PC-9 (cell line): ENCODE measurements around the gene VIP. TPM values are rescaled to one million over a fixed set of nuclear protein-coding genes. Genes with fewer than 3 reads are reported as not detected.

Experiments used
- BruUV-seq: library from RNA; stranded (reverse); fragments of 400-500 nt; replicated peaks from 2 replicates; lab custom pipeline; 2021; lab: Mats Ljungman, UMichigan
- CTCF ChIA-PET: fragments of 300-600 bp; sonication (Branson Sonifier 250); formaldehyde crosslinking; loops from one replicate; lab custom pipeline; 2022; ENCODE audit warnings: antibody characterized with exemption; lab: Charles Lee
- POLR2A ChIA-PET: fragments of 300-600 bp; sonication (Branson Sonifier 250); formaldehyde crosslinking; loops from one replicate; lab custom pipeline; 2022; ENCODE audit warnings: antibody characterized with exemption; ENCODE audit not compliant: unreplicated experiment; lab: Charles Lee
- DNase-seq, 2 experiments: peaks; one replicate each; pipeline versions ENCODE4 v3.0.0 to v3.0.0-alpha.2; 2015 to 2022; ENCODE audit warnings: mixed read lengths in 1 of 2
- H2AFZ ChIP-seq: fragments of 200-600 bp; sonication (generic); 2 replicates; pipeline ENCODE4 v1.8.1; 2017; ENCODE audit warnings: antibody characterized with exemption
- H3F3A ChIP-seq: fragments of 200-600 bp; sonication (generic); 2 replicates; pipeline ENCODE4 v1.8.1; 2017; ENCODE audit warnings: antibody characterized with exemption, mild to moderate bottlenecking, low read depth; ENCODE audit not compliant: insufficient read depth
- H3K27ac ChIP-seq: fragments of 200-600 bp; sonication (generic); 2 replicates; pipeline ENCODE4 v1.6.1; 2016; ENCODE audit warnings: mixed run types
- H3K27me3 ChIP-seq: fragments of 200-600 bp; sonication (generic); 2 replicates; pipeline ENCODE4 v1.6.1; 2016; ENCODE audit warnings: low read depth, mixed run types; ENCODE audit not compliant: insufficient read depth
- H3K36me3 ChIP-seq: fragments of 200-600 bp; sonication (generic); 2 replicates; pipeline ENCODE4 v1.6.1; 2016; ENCODE audit warnings: low read depth, mixed run types
- H3K4me1 ChIP-seq: fragments of 200-600 bp; sonication (generic); replicated peaks from 2 replicates; pipeline ENCODE4 v1.6.1; 2016; ENCODE audit warnings: mixed run types; ENCODE audit not compliant: insufficient read depth
- H3K4me2 ChIP-seq: fragments of 200-600 bp; sonication (generic); 2 replicates; pipeline ENCODE4 v1.6.1; 2017; ENCODE audit warnings: mixed run types
- H3K4me3 ChIP-seq: fragments of 200-600 bp; sonication (generic); 2 replicates; pipeline ENCODE4 v1.6.1; 2016; ENCODE audit warnings: mixed run types
- H3K79me2 ChIP-seq: fragments of 200-600 bp; sonication (generic); 2 replicates; pipeline ENCODE4 v1.6.1; 2017; ENCODE audit warnings: low read depth, mixed run types
- H3K9me2 ChIP-seq: fragments of 200-600 bp; sonication (generic); 2 replicates; pipeline ENCODE4 v1.8.1; 2017; ENCODE audit warnings: mild to moderate bottlenecking; ENCODE audit not compliant: insufficient read depth
- H3K9me3 ChIP-seq: fragments of 200-600 bp; sonication (generic); 2 replicates; pipeline ENCODE4 v1.8.1; 2016; ENCODE audit warnings: low read depth; ENCODE audit not compliant: insufficient read depth
- H4K20me1 ChIP-seq: fragments of 200-600 bp; sonication (generic); 2 replicates; pipeline ENCODE4 v1.8.1; 2017; ENCODE audit not compliant: insufficient read depth
- EZH2 ChIP-seq: fragments of 200-600 bp; sonication (generic); IDR thresholded peaks from 2 replicates; pipeline ENCODE4 v1.8.0; 2017; ENCODE audit warnings: antibody characterized with exemption, low read depth
- intact Hi-C: fragments of 100-400 bp; cut with micrococcal nuclease; formaldehyde crosslinking; loops from one replicate; pipeline ENCODE4 v1.10.0; 2022; ENCODE audit not compliant: unreplicated experiment
- total RNA-seq: library from RNA; stranded (reverse); gene quantifications from 2 replicates; pipeline ENCODE4 v1.2.3, GENCODE V29; 2021
- TF ChIP-seq, protein P1 (sequence below): fragments of 200-600 bp; sonication (generic); conservative IDR thresholded peaks from 2 replicates; pipeline ENCODE4 v1.6.1; 2017; ENCODE audit warnings: mixed run types, antibody characterized with exemption, mild to moderate bottlenecking, moderate library complexity

Gene VIP
- total RNA-seq, 1 experiment from 2014 or later: not detected

DNA sequence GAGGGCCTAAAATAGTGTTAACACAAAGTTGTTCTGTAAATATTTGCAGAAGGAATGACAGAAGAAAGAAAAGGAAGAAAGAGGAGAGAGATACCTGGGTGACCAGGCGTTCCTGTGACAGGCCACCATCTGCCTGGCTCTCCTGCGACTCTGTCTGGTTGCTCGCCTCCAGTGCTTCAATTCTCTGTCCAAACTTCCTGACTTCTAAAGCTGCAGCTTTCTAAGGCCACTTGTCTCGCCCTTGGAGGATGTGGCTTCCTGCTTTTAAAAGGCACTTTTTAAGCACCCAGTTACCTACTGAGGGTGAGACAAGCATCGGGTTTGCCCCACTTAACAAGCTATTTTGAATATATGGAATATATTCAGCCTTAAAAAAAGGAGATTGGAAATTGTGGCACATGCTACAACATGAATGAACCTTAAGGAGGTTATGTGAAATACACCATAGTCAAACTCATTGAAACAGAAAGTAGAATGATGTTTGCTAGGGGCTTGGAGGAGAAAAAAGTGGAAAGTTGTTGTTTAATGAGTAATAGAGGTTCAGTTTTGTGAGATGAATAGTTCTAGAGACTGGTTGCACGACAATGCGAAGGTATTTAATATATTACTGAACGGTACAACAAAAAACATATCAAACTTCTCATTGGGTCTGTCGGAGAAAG, 32.8 kb downstream of the VIP start:
- no peaks in the 10 kb centered on the region for H3K27me3 ChIP-seq
- H3K4me3 ChIP-seq: no peak overlapping the region
- H4K20me1 ChIP-seq: no peaks in the 10 kb centered on the region
- H3K9me3 ChIP-seq: no peaks in the 10 kb centered on the region
- ChIA-PET POLR2A (no interaction called here), CTCF (no interaction called here)
- no peaks in the 10 kb centered on the region for H3F3A ChIP-seq
- no TSS peak for BruUV-seq
- intact Hi-C loops: no loop called here
- no peaks in the 10 kb centered on the region for H3K4me1 ChIP-seq
- TF ChIP-seq, protein P1, sequence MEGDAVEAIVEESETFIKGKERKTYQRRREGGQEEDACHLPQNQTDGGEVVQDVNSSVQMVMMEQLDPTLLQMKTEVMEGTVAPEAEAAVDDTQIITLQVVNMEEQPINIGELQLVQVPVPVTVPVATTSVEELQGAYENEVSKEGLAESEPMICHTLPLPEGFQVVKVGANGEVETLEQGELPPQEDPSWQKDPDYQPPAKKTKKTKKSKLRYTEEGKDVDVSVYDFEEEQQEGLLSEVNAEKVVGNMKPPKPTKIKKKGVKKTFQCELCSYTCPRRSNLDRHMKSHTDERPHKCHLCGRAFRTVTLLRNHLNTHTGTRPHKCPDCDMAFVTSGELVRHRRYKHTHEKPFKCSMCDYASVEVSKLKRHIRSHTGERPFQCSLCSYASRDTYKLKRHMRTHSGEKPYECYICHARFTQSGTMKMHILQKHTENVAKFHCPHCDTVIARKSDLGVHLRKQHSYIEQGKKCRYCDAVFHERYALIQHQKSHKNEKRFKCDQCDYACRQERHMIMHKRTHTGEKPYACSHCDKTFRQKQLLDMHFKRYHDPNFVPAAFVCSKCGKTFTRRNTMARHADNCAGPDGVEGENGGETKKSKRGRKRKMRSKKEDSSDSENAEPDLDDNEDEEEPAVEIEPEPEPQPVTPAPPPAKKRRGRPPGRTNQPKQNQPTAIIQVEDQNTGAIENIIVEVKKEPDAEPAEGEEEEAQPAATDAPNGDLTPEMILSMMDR: no peak
- no peak overlapping the region for H2AFZ ChIP-seq
- H3K4me2 ChIP-seq: no peak overlapping the region
- H3K36me3 ChIP-seq: no peaks in the 10 kb centered on the region
- H3K79me2 ChIP-seq: no peaks in the 10 kb centered on the region
- no peak for DNase-seq
- no peaks in the 10 kb centered on the region for H3K9me2 ChIP-seq
- H3K27ac ChIP-seq: no peak overlapping the region

DNA sequence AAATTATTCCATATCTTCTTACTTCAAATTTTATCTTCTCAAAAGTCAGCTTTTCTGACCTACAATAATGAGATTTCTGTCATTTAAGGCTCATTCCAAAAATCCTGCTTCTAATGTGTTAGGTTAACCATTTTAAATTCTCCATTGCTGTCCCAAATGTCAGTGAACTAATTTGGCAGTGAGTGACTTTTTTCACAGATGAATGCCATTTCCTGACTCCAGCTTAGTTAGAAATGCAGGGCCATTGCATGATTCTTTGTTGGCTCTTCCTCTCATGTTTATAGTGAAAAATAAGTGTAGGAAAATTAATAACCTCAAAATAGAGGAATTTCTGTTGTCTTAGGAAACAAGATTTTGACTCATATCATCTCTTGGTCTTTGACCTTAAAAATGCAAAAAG, 44.1 kb downstream of the VIP start:
- intact Hi-C loops: no loop called here
- no peak for TF ChIP-seq EZH2
- TF ChIP-seq, protein P1: no peak

GRCh38 chr6:152804150-152804549, 53.6 kb downstream of the VIP start:
- CTCF ChIA-PET: no interaction called here
- Histone ChIP-seq H3F3A (no peaks in the 10 kb centered on the region), H4K20me1 (no peaks in the 10 kb centered on the region), H3K4me2 (no peak overlapping the region), H2AFZ (no peak overlapping the region), H3K4me1 (no peaks in the 10 kb centered on the region), H3K9me3 (no peaks in the 10 kb centered on the region; the same call in 1 of the 2 replicates), H3K36me3 (no peaks in the 10 kb centered on the region), H3K9me2 (peaks cover 4% of the 10 kb centered on the region; the same call in 1 of the 2 replicates), H3K27ac (no peak overlapping the region), H3K27me3 (no peaks in the 10 kb centered on the region), H3K4me3 (no peak overlapping the region), H3K79me2 (no peaks in the 10 kb centered on the region)
- no peak for DNase-seq
- intact Hi-C loops: no loop called here
- TF ChIP-seq EZH2: no peak
- TF ChIP-seq, protein P1: no peak
- POLR2A ChIA-PET: no interaction called here
- BruUV-seq: no TSS peak

More for the DNA sequence above, 44.1 kb downstream of the VIP start:
- no peak overlapping the region for H2AFZ ChIP-seq
- H3K27me3 ChIP-seq: no peaks in the 10 kb centered on the region
- no peak overlapping the region for H3K4me3 ChIP-seq
- ChIA-PET POLR2A (no interaction called here), CTCF (no interaction called here)
- H3F3A ChIP-seq: no peaks in the 10 kb centered on the region
- no peaks in the 10 kb centered on the region for H3K4me1 ChIP-seq
- H3K9me2 ChIP-seq: peaks cover 7% of the 10 kb centered on the region; the same call in 1 of the 2 replicates
- no peaks in the 10 kb centered on the region for H4K20me1 ChIP-seq
- H3K4me2 ChIP-seq: no peak overlapping the region
- H3K79me2 ChIP-seq: no peaks in the 10 kb centered on the region
- BruUV-seq: no TSS peak
- H3K9me3 ChIP-seq: no peaks in the 10 kb centered on the region
- H3K36me3 ChIP-seq: no peaks in the 10 kb centered on the region
- no peak for DNase-seq
- H3K27ac ChIP-seq: no peak overlapping the region

Other genes with a start within 250 kb of the VIP start
- 13.4 and 14.8 TPM in 2 replicates for gene SYNE1, start 113.4 kb upstream of the VIP start, total RNA-seq
- gene MYCT1, start 52.9 kb upstream of the VIP start, total RNA-seq: not detected in 2 replicates
- gene FBXO5, start 232.2 kb downstream of the VIP start, total RNA-seq: 14.8 and 20.6 TPM in 2 replicates